PC-3 (cell line): Measurements from ENCODE around the gene IQSEC1. TPM values are rescaled to one million over a fixed set of nuclear protein-coding genes. Genes with fewer than 3 reads are reported as not detected.

Experiments
- ATAC-seq: fragments of 200-7000 bp; cut with Tn5 transposase; 2 replicates; pipeline ENCODE4 v1.9.1; 2020; ENCODE audit warnings: mild to moderate bottlenecking, moderate library complexity
- BruUV-seq: library from RNA; stranded (reverse); fragments of 400-500 nt; replicated peaks from 2 replicates; lab custom pipeline; 2021; lab: Mats Ljungman, UMichigan
- CTCF ChIA-PET: fragments of 300-600 bp; sonication (Branson Sonifier 250); formaldehyde crosslinking; loops from one replicate; lab custom pipeline; 2022; ENCODE audit warnings: antibody characterized with exemption; lab: Charles Lee
- POLR2A ChIA-PET: fragments of 300-600 bp; sonication (Branson Sonifier 250); formaldehyde crosslinking; loops from one replicate; lab custom pipeline; 2022; ENCODE audit warnings: antibody characterized with exemption; ENCODE audit not compliant: unreplicated experiment; lab: Charles Lee
- DNase-seq: peaks from one replicate; pipeline ENCODE4 v3.0.0-alpha.2; 2015
- H2AFZ ChIP-seq: fragments of 300-600 bp; sonication (generic); 2 replicates; pipeline ENCODE4 v1.6.0; 2016; ENCODE audit warnings: antibody characterized with exemption, low read length
- H3F3A ChIP-seq: fragments of 300-600 bp; sonication (generic); one replicate; pipeline ENCODE4 v1.6.0; 2017; ENCODE audit warnings: antibody characterized with exemption, low read length, control low read depth, mild to moderate bottlenecking; ENCODE audit not compliant: unreplicated experiment
- H3K27ac ChIP-seq: fragments of 300-600 bp; sonication (generic); 2 replicates; pipeline ENCODE4 v1.5.1; 2016; ENCODE audit warnings: mild to moderate bottlenecking, low read length
- H3K27me3 ChIP-seq: fragments of 300-600 bp; sonication (generic); 2 replicates; pipeline ENCODE4 v1.6.1; 2016; ENCODE audit warnings: low read length, mixed read lengths
- H3K36me3 ChIP-seq: fragments of 300-600 bp; sonication (generic); 2 replicates; pipeline ENCODE4 v1.6.1; 2016; ENCODE audit warnings: low read depth, mixed run types, low read length, mixed read lengths
- H3K4me1 ChIP-seq: fragments of 300-600 bp; sonication (generic); 2 replicates; pipeline ENCODE4 v1.5.1; 2016; ENCODE audit warnings: low read length; ENCODE audit not compliant: insufficient read depth
- H3K4me2 ChIP-seq: fragments of 300-600 bp; sonication (generic); 2 replicates; pipeline ENCODE4 v1.6.0; 2016; ENCODE audit warnings: low read length
- H3K4me3 ChIP-seq: fragments of 300-600 bp; sonication (generic); 2 replicates; pipeline ENCODE4 v1.5.1; 2016; ENCODE audit warnings: mild to moderate bottlenecking, low read length, mixed read lengths
- H3K79me2 ChIP-seq: fragments of 300-600 bp; sonication (generic); 2 replicates; pipeline ENCODE4 v1.6.1; 2017; ENCODE audit warnings: low read length, mixed read lengths
- H3K9ac ChIP-seq: fragments of 300-600 bp; sonication (generic); 2 replicates; pipeline ENCODE4 v1.6.0; 2016; ENCODE audit warnings: mild to moderate bottlenecking, low read length
- H3K9me2 ChIP-seq: fragments of 300-600 bp; sonication (generic); replicated peaks from 2 replicates; pipeline ENCODE4 v1.6.1; 2016; ENCODE audit warnings: mixed run types, low read length, mixed read lengths
- H3K9me3 ChIP-seq: fragments of 300-600 bp; sonication (generic); 2 replicates; pipeline ENCODE4 v1.6.1; 2016; ENCODE audit warnings: low read length, mixed read lengths
- H4K20me1 ChIP-seq: fragments of 300-600 bp; sonication (generic); 2 replicates; pipeline ENCODE4 v1.6.1; 2016; ENCODE audit warnings: low read length, mixed read lengths
- CTCF ChIP-seq: fragments of 300-600 bp; sonication (generic); conservative IDR thresholded peaks from 2 replicates; pipeline ENCODE4 v1.5.1; 2017; ENCODE audit warnings: antibody characterized with exemption, low read depth, mild to moderate bottlenecking, low read length
- EZH2 ChIP-seq: fragments of 300-600 bp; sonication (generic); IDR thresholded peaks from one replicate; pipeline ENCODE4 v1.6.1; 2017; ENCODE audit warnings: antibody characterized with exemption, mild to moderate bottlenecking, low read length; ENCODE audit not compliant: unreplicated experiment
- EZH2phosphoT487 ChIP-seq: fragments of 300-600 bp; sonication (generic); IDR thresholded peaks from 2 replicates; pipeline ENCODE4 v1.6.1; 2018; ENCODE audit warnings: mild to moderate bottlenecking, antibody characterized with exemption, low read length, borderline replicate concordance
- intact Hi-C: fragments of 100-400 bp; cut with micrococcal nuclease; formaldehyde crosslinking; loops from 2 replicates; pipeline ENCODE4 v1.9.0; 2023
- total RNA-seq: library from RNA; depleted of rRNA; stranded (reverse); fragments of >200 nt; gene quantifications from 2 replicates; pipeline ENCODE4 v1.2.3, GENCODE V29; 2014

IQSEC1 gene
- total RNA-seq, 1 experiment from 2014 or later, result 37.9 TPM

GRCh38 chr3:13107661-13108060 lies 34.4 kb upstream of the IQSEC1 start:
- ChIA-PET POLR2A (no interaction called here), CTCF (no interaction called here)
- H3K4me3 ChIP-seq, result no peak overlapping the region
- H3F3A ChIP-seq, result peaks cover 9% of the 10 kb centered on the region
- peaks cover 17% of the 10 kb centered on the region for H3K79me2 ChIP-seq
- peak overlapping the region; percentile 62 for H3K4me2 ChIP-seq
- H3K4me1 ChIP-seq, result peaks cover 78% of the 10 kb centered on the region
- H3K27me3 ChIP-seq, result no peaks in the 10 kb centered on the region
- peak overlapping the region; percentile 99 for H3K27ac ChIP-seq
- H2AFZ ChIP-seq, result no peak overlapping the region
- no peaks in the 10 kb centered on the region for H3K9me3 ChIP-seq
- TF ChIP-seq CTCF (peak; percentile 47; the same call in 1 of the 2 replicates), EZH2 (no peak)
- no peaks in the 10 kb centered on the region for H3K36me3 ChIP-seq
- ATAC-seq, result no peak
- intact Hi-C loops, result loop anchor here (2.0 to 5.0 kb wide), 4 partner anchors 53 to 345 kb away; no protein-coding TSS in a partner anchor
- H4K20me1 ChIP-seq, result no peaks in the 10 kb centered on the region
- peak overlapping the region; percentile 81 for H3K9ac ChIP-seq
- no peaks in the 10 kb centered on the region for H3K9me2 ChIP-seq
- no TSS peak for BruUV-seq
- DNase-seq, result no peak

- Histone ChIP-seq H3K79me2 (peaks cover 17% of the 10 kb centered on the region), H4K20me1 (no peaks in the 10 kb centered on the region), H3F3A (peaks cover 9% of the 10 kb centered on the region), H3K27ac (peak overlapping the region; percentile 99), H3K9me3 (no peaks in the 10 kb centered on the region), H3K4me2 (peak overlapping the region; percentile 62), H2AFZ (no peak overlapping the region), H3K9ac (peak overlapping the region; percentile 90), H3K9me2 (no peaks in the 10 kb centered on the region), H3K4me1 (peaks cover 66% of the 10 kb centered on the region), H3K36me3 (no peaks in the 10 kb centered on the region), H3K4me3 (no peak overlapping the region), H3K27me3 (no peaks in the 10 kb centered on the region)
- intact Hi-C loops, result loop anchor here (1.0 to 5.0 kb wide), 7 partner anchors 14 to 346 kb away; no protein-coding TSS in a partner anchor
- TSS peak; percentile 34 for BruUV-seq
- ChIA-PET CTCF (interaction anchor here (1.7 kb wide), 1 partner anchor 14 kb away, joined by 17 read pairs; no protein-coding TSS in a partner anchor), POLR2A (interaction anchor here (0.5 kb wide), 1 partner anchor 408 kb away, joined by 9 read pairs; no protein-coding TSS in a partner anchor)
- DNase-seq (peak; percentile 98), ATAC-seq (peak; percentile 71)
- TF ChIP-seq EZH2, result no peak
- no peak; the same call in 1 of the 2 replicates for TF ChIP-seq EZH2phosphoT487
- no peak for TF ChIP-seq CTCF
Observed at GRCh38 chr3:13106308-13107001, 33.2 kb upstream of the IQSEC1 start.

GRCh38 chr3:13105896-13106250 lies 32.6 kb upstream of the IQSEC1 start:
- H3K4me3 ChIP-seq, result no peak overlapping the region
- POLR2A ChIA-PET, result interaction anchor here (0.5 to 0.7 kb wide), 2 partner anchors 54 to 408 kb away, joined by 5 to 9 read pairs; no protein-coding TSS in a partner anchor
- H3K79me2 ChIP-seq, result peaks cover 17% of the 10 kb centered on the region
- peaks cover 61% of the 10 kb centered on the region for H3K4me1 ChIP-seq
- peaks cover 9% of the 10 kb centered on the region for H3F3A ChIP-seq
- no peaks in the 10 kb centered on the region for H3K9me2 ChIP-seq
- peak; percentile 52 for DNase-seq
- H3K36me3 ChIP-seq, result no peaks in the 10 kb centered on the region
- H3K9ac ChIP-seq, result peak overlapping the region; percentile 90
- H3K27ac ChIP-seq, result peak overlapping the region; percentile 99
- no peak overlapping the region for H2AFZ ChIP-seq
- CTCF ChIA-PET, result interaction anchor here (1.7 kb wide), 1 partner anchor 14 kb away, joined by 17 read pairs; no protein-coding TSS in a partner anchor
- H3K9me3 ChIP-seq, result no peaks in the 10 kb centered on the region
- intact Hi-C loops, result loop anchor here (1.0 to 5.0 kb wide), 7 partner anchors 14 to 346 kb away; no protein-coding TSS in a partner anchor
- no TSS peak for BruUV-seq
- peak; percentile 2 for ATAC-seq
- peak overlapping the region; percentile 50 for H3K4me2 ChIP-seq
- H4K20me1 ChIP-seq, result no peaks in the 10 kb centered on the region
- no peak for TF ChIP-seq EZH2phosphoT487
- TF ChIP-seq CTCF, result peak; percentile 50
- TF ChIP-seq EZH2, result no peak
- no peaks in the 10 kb centered on the region for H3K27me3 ChIP-seq
